Thyroid gland (tissue), 4 donors: Measurements from ENCODE around the gene AMN1.

Experiments
- CTCF ChIP-seq, 6 experiments: fragments of 200-600 bp in 3 of 6; fragments of 450-650 bp in 3 of 6; sonication (generic) in 3 of 6; IDR thresholded peaks; one replicate each; pipeline ENCODE4 v1.5.1; 2016 to 2019; ENCODE audit warnings: antibody characterized with exemption in 6 of 6, mild to moderate bottlenecking in 2 of 6, inconsistent platforms in 1 of 6, moderate library complexity in 1 of 6
- POLR2A ChIP-seq, 2 donors: fragments of 450-650 bp; IDR thresholded peaks; one replicate each; pipeline ENCODE4 v1.6.1; 2017; ENCODE audit warnings: antibody characterized with exemption in 2 of 2, mild to moderate bottlenecking in 2 of 2, moderate library complexity in 1 of 2

- TF ChIP-seq CTCF (IDR thresholded peaks at IDR 0.05): no peak
- TF ChIP-seq POLR2A (IDR thresholded peaks at IDR 0.05): no peak
Observed at GRCh38 chr12:31773223-31773750, 44.5 kb upstream of the AMN1 start.
